ENCODE measurements around the gene FXYD7. TPM values are rescaled to one million over a fixed set of nuclear protein-coding genes. Genes with fewer than 3 reads are reported as not detected.

The FXYD7 gene
- total and polyA plus RNA-seq, 2 of the 4 experiments (the other 2 are of a cell fraction), result 0.31 TPM; not detected in 1

GRCh38 chr19:35140207-35140961 is 2.7 kb upstream of the FXYD7 start:
- POLR2A ChIA-PET (ENCODE audit: unreplicated experiment), result no interaction called here
- no peak for TF ChIP-seq USF2 (IDR thresholded peaks at IDR 0.05; ENCODE audit: low read depth, low read length)
- no peak for TF ChIP-seq MAFK (IDR thresholded peaks at IDR 0.05; ENCODE audit: low read depth, low read length)
- no peak for TF ChIP-seq FOS (IDR thresholded peaks at IDR 0.05; ENCODE audit: low read depth, low read length)
- TF ChIP-seq SMC3 (IDR thresholded peaks at IDR 0.05; ENCODE audit: low read depth, low read length), result no peak
- no peak for TF ChIP-seq BHLHE40 (IDR thresholded peaks at IDR 0.05; ENCODE audit: low read depth, low read length)
- no peak for TF ChIP-seq NFE2L2 (IDR thresholded peaks at IDR 0.05; ENCODE audit: low read depth, low read length)
- no peak for TF ChIP-seq MXI1 (IDR thresholded peaks at IDR 0.05; ENCODE audit: borderline replicate concordance, low read depth, low read length)
- Histone ChIP-seq H3K23ac (ENCODE audit: low read depth, low read length) (no peak overlapping the region), H2AK5ac (ENCODE audit: low read depth, low read length) (0 out of 2 replicates have a peak overlapping the region, but pooled peaks have one; percentile 59), H3K4me2 (ENCODE audit: low read depth, low read length) (no peak overlapping the region), H2BK120ac (ENCODE audit: low read depth, low read length) (no peak overlapping the region), H2AFZ (replicated peaks; ENCODE audit: low read length, poor library complexity) (peak overlapping the region; percentile 84), H2AK9ac (replicated peaks; ENCODE audit: low read depth, low read length, poor library complexity) (peak overlapping the region; percentile 31), H3K79me1 (ENCODE audit: low read depth in 1 of 2, low read length in 2 of 2) (no peaks in the 10 kb centered on the region), H3K9me3 (ENCODE audit: control insufficient read depth, insufficient read depth, low read length) (no peaks in the 10 kb centered on the region), H3K56ac (ENCODE audit: extremely low read depth, insufficient read depth, low read length) (no peak overlapping the region), H2BK5ac (ENCODE audit: low read depth, low read length, poor library complexity, severe bottlenecking) (no peak overlapping the region), H2BK20ac (ENCODE audit: low read depth, low read length) (no peak overlapping the region), H4K20me1 (ENCODE audit: insufficient read depth, low read length) (peaks cover 2% of the 10 kb centered on the region; the same call in 1 of the 2 replicates), H3K14ac (replicated peaks; ENCODE audit: low read depth, low read length) (no peak overlapping the region), H4K5ac (ENCODE audit: low read depth, low read length) (no peak overlapping the region), H3K4me1 (ENCODE audit: control insufficient read depth, insufficient read depth, low read length) (peaks cover 18% of the 10 kb centered on the region), H3K36me3 (ENCODE audit: control insufficient read depth, insufficient read depth, low read length) (no peaks in the 10 kb centered on the region), H3K4me3 (ENCODE audit: insufficient read depth, low read depth, low read length) (no peak overlapping the region), H3K4ac (ENCODE audit: low read depth, low read length) (no peak overlapping the region), H4K8ac (ENCODE audit: low read depth in 2 of 2, low read length in 2 of 2) (no peak overlapping the region), H3K9me1 (ENCODE audit: insufficient read depth, low read length) (peaks cover 3% of the 10 kb centered on the region; the same call in 1 of the 2 replicates), H3K18ac (ENCODE audit: low read depth, low read length) (no peak overlapping the region), H2BK15ac (ENCODE audit: low read depth, low read length) (no peak overlapping the region), H3K27ac (ENCODE audit: insufficient read depth, low read length) (no peak overlapping the region), H3K27me3 (ENCODE audit: control insufficient read depth, insufficient read depth, low read length) (peaks cover 32% of the 10 kb centered on the region), H3K9ac (ENCODE audit: low read depth, low read length) (no peak overlapping the region), H4K91ac (ENCODE audit: insufficient read depth, low read depth, low read length) (no peak overlapping the region)
- dilution Hi-C loops (cut with HindIII; ENCODE audit: low sequenced_read_pairs, unreplicated experiment) (no loop called here), intact Hi-C loops (cut with micrococcal nuclease) (loop anchor here (5.0 kb wide), 1 partner anchor 127 kb away; the partner anchor contains the start of gene USF2), in situ Hi-C loops (cut with MboI; ENCODE audit: low sequenced_read_pairs) (no loop called here)
- ATAC-seq (ENCODE audit: low read depth), result no peak
- BruUV-seq (replicated peaks), result no TSS peak
- 62% methylated on average over 2 of the region's 12 CpGs; no CpG with 5 or more reads in 1 of the 2 experiments for WGBS, 2 experiments (ENCODE audit: extremely low coverage in 2 of 2, insufficient read length in 1 of 2)
- CTCF ChIA-PET, result interaction anchor here (0.6 to 2.1 kb wide), 4 partner anchors 10 to 96 kb away, joined by 3 to 10 read pairs (median 4); no protein-coding TSS in a partner anchor
- DNase-seq, result no peak
